GM12878 (cell line): ENCODE data around the gene RABGEF1. TPM values are rescaled to one million over a fixed set of nuclear protein-coding genes. Genes with fewer than 3 reads are reported as not detected.
A peak's percentile ranks its signal among the peaks of the same experiment; 100 is the strongest.

Experiments used
- ATF7 ChIP-seq: fragments of 450-650 bp; IDR thresholded peaks from 2 replicates; pipeline ENCODE4 v1.6.1; 2016; ENCODE audit warnings: low read depth, mild to moderate bottlenecking
- BCL3 ChIP-seq: IDR thresholded peaks from 2 replicates; pipeline ENCODE4 v1.6.1; 2011; ENCODE audit warnings: borderline replicate concordance, low read depth, mild to moderate bottlenecking, moderate library complexity, low read length; ENCODE audit not compliant: insufficient read depth, poor library complexity, severe bottlenecking
- BRCA1 ChIP-seq: IDR thresholded peaks from 2 replicates; pipeline ENCODE4 v1.6.1; 2011; ENCODE audit warnings: low read depth, low read length, improper control_type of control experiment
- CBX3 ChIP-seq: fragments of 200-600 bp; sonication (generic); IDR thresholded peaks from 2 replicates; pipeline ENCODE4 v1.6.1; 2016; ENCODE audit warnings: low read depth, borderline replicate concordance
- EED ChIP-seq: sonication (generic); IDR thresholded peaks from 2 replicates; pipeline ENCODE4 v1.6.1; 2016; ENCODE audit warnings: antibody characterized with exemption, low read depth
- EP300 ChIP-seq, 2 experiments: fragments of 150-350 bp in 1 of 2; IDR thresholded peaks; 2 replicates each; pipeline ENCODE4 v1.6.1; 2011 to 2012; ENCODE audit warnings: low read depth in 2 of 2, low read length in 2 of 2, borderline replicate concordance in 1 of 2, improper control_type of control experiment in 1 of 2, inconsistent platforms in 1 of 2; ENCODE audit not compliant: control insufficient read depth in 1 of 2
- EZH2 ChIP-seq: IDR thresholded peaks from 2 replicates; pipeline ENCODE4 v1.6.1; 2012; ENCODE audit warnings: low read depth, mild to moderate bottlenecking, control low read depth, inconsistent platforms, low read length, borderline replicate concordance; ENCODE audit not compliant: control insufficient read depth
- MTA2 ChIP-seq: fragments of 450-650 bp; IDR thresholded peaks from 2 replicates; pipeline ENCODE4 v1.6.1; 2016; ENCODE audit warnings: low read depth, mild to moderate bottlenecking, moderate library complexity
- NR2C2 ChIP-seq: IDR thresholded peaks from 2 replicates; pipeline ENCODE4 v1.6.1; 2011; ENCODE audit warnings: borderline replicate concordance, low read depth; ENCODE audit not compliant: control insufficient read depth, insufficient read length
- PAX8 ChIP-seq: fragments of 450-650 bp; IDR thresholded peaks from 2 replicates; pipeline ENCODE4 v1.6.1; 2017; ENCODE audit warnings: mild to moderate bottlenecking, moderate library complexity
- PBX3 ChIP-seq: IDR thresholded peaks from 2 replicates; pipeline ENCODE4 v1.6.1; 2011; ENCODE audit warnings: mild to moderate bottlenecking, low read depth, low read length, moderate library complexity; ENCODE audit not compliant: insufficient replicate concordance
- PRDM15 ChIP-seq: fragments of 450-650 bp; formaldehyde crosslinking; IDR thresholded peaks from 2 replicates; pipeline ENCODE4 v1.4.0; 2020; ENCODE audit warnings: mild to moderate bottlenecking, moderate library complexity
- RBBP5 ChIP-seq: fragments of 200-600 bp; sonication (generic); conservative IDR thresholded peaks from 2 replicates; pipeline ENCODE4 v1.6.1; 2016
- RCOR1 ChIP-seq: conservative IDR thresholded peaks from 2 replicates; pipeline ENCODE4 v1.6.1; 2012; ENCODE audit warnings: low read depth, low read length, improper control_type of control experiment
- SIN3A ChIP-seq: IDR thresholded peaks from 2 replicates; pipeline ENCODE4 v1.6.1; 2012; ENCODE audit warnings: low read depth, low read length, improper control_type of control experiment
- SUZ12 ChIP-seq: fragments of 200-600 bp; sonication (generic); IDR thresholded peaks from one replicate; pipeline ENCODE4 v1.6.1; 2018; ENCODE audit warnings: antibody characterized with exemption, mild to moderate bottlenecking; ENCODE audit not compliant: unreplicated experiment
- polyA plus RNA-seq, 11 experiments: library from polyadenylated mRNA; depleted of rRNA in 4 of 11; unstranded in 6 of 11; stranded (reverse) in 5 of 11; fragments of >200 nt; fragmentation: Nextera tagmentation in 4 of 11; fragmentation: Illumina TruSeq in 1 of 11; extraction: Ambion mirVana in 4 of 11; extraction: Trizol in 1 of 11; gene quantifications; 1 replicate in 1 of 11; 2 replicates in 10 of 11; pipeline versions ENCODE4 v1.2.1 to v1.2.3, GENCODE V29; 2011 to 2016; ENCODE audit warnings: inconsistent platforms in 2 of 11, missing spikeins in 2 of 11, low read depth in 1 of 11
- total RNA-seq, 4 experiments: library from RNA; depleted of rRNA in 3 of 4; stranded (reverse); fragments of >200 nt in 3 of 4; fragmentation: Illumina TruSeq in 1 of 4; extraction: Trizol in 1 of 4; gene quantifications; 2 replicates each; pipeline versions ENCODE4 v1.2.1 to v1.2.3, GENCODE V29; 2013 to 2021
- TF ChIP-seq, protein P1 (sequence below): fragments of 450-650 bp; conservative IDR thresholded peaks from 2 replicates; pipeline ENCODE4 v1.6.1; 2017; ENCODE audit warnings: mild to moderate bottlenecking, moderate library complexity
- TF ChIP-seq, protein P2 (sequence below): IDR thresholded peaks from 2 replicates; pipeline ENCODE4 v1.6.1; 2012; ENCODE audit warnings: low read depth, low read length, improper control_type of control experiment

The RABGEF1 gene
- total and polyA plus RNA-seq, 10 of the 15 experiments (the other 5 are each of a cell fraction or from before 2014, with no cell fraction given): 10.2 to 36.4 (median 26.1) TPM

- no peak for TF ChIP-seq RBBP5
- TF ChIP-seq, protein P1, sequence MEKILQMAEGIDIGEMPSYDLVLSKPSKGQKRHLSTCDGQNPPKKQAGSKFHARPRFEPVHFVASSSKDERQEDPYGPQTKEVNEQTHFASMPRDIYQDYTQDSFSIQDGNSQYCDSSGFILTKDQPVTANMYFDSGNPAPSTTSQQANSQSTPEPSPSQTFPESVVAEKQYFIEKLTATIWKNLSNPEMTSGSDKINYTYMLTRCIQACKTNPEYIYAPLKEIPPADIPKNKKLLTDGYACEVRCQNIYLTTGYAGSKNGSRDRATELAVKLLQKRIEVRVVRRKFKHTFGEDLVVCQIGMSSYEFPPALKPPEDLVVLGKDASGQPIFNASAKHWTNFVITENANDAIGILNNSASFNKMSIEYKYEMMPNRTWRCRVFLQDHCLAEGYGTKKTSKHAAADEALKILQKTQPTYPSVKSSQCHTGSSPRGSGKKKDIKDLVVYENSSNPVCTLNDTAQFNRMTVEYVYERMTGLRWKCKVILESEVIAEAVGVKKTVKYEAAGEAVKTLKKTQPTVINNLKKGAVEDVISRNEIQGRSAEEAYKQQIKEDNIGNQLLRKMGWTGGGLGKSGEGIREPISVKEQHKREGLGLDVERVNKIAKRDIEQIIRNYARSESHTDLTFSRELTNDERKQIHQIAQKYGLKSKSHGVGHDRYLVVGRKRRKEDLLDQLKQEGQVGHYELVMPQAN: peak; percentile 70
- TF ChIP-seq RCOR1: no peak
- TF ChIP-seq, protein P2, sequence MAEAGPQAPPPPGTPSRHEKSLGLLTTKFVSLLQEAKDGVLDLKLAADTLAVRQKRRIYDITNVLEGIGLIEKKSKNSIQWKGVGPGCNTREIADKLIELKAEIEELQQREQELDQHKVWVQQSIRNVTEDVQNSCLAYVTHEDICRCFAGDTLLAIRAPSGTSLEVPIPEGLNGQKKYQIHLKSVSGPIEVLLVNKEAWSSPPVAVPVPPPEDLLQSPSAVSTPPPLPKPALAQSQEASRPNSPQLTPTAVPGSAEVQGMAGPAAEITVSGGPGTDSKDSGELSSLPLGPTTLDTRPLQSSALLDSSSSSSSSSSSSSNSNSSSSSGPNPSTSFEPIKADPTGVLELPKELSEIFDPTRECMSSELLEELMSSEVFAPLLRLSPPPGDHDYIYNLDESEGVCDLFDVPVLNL: no peak
- no peak for TF ChIP-seq CBX3
- TF ChIP-seq BRCA1: no peak
- no peak for TF ChIP-seq PRDM15 (CRISPR knock-in tag)
- no peak for TF ChIP-seq PAX8
- 0 out of 4 replicates have a peak, but pooled peaks of 1 of the 2 experiments have one; percentile 28 for TF ChIP-seq EP300 (IDR thresholded peaks at IDR 0.05; ENCODE audit: borderline replicate concordance in 1 of 2, control insufficient read depth in 1 of 2, low read depth in 2 of 2, low read length in 2 of 2)
- TF ChIP-seq EED: peak; percentile 26; the same call in 1 of the 2 replicates
- no peak for TF ChIP-seq NR2C2
- no peak for TF ChIP-seq MTA2
- TF ChIP-seq SUZ12: no peak
- peak; percentile 86 for TF ChIP-seq SIN3A
- TF ChIP-seq ATF7: peak; percentile 77
- TF ChIP-seq PBX3: peak; percentile 55
- no peak for TF ChIP-seq EZH2
- TF ChIP-seq BCL3: peak; percentile 38
These were observed at the start of gene RABGEF1 (continued) for GRCh38 chr7:66740302-66740979.
